GM21367 (cell line): Measurements from ENCODE around the gene ALOX15B.
A peak's percentile ranks its signal among the peaks of the same experiment; 100 is the strongest.

Experiments used
- ATAC-seq: cut with Tn5 transposase; IDR thresholded peaks from one replicate; pipeline ENCODE4 v1.9.1; 2021; ENCODE audit not compliant: unreplicated experiment

The ALOX15B gene, protein sequence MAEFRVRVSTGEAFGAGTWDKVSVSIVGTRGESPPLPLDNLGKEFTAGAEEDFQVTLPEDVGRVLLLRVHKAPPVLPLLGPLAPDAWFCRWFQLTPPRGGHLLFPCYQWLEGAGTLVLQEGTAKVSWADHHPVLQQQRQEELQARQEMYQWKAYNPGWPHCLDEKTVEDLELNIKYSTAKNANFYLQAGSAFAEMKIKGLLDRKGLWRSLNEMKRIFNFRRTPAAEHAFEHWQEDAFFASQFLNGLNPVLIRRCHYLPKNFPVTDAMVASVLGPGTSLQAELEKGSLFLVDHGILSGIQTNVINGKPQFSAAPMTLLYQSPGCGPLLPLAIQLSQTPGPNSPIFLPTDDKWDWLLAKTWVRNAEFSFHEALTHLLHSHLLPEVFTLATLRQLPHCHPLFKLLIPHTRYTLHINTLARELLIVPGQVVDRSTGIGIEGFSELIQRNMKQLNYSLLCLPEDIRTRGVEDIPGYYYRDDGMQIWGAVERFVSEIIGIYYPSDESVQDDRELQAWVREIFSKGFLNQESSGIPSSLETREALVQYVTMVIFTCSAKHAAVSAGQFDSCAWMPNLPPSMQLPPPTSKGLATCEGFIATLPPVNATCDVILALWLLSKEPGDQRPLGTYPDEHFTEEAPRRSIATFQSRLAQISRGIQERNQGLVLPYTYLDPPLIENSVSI

GRCh38 chr17:8038954-8039610, at the start of gene ALOX15B:
Gene ALOX15B, plus strand, starts transcription at chr17:8039059. Its CDS starts 97 bp downstream, at chr17:8039156.
- ATAC-seq: no peak

DNA sequence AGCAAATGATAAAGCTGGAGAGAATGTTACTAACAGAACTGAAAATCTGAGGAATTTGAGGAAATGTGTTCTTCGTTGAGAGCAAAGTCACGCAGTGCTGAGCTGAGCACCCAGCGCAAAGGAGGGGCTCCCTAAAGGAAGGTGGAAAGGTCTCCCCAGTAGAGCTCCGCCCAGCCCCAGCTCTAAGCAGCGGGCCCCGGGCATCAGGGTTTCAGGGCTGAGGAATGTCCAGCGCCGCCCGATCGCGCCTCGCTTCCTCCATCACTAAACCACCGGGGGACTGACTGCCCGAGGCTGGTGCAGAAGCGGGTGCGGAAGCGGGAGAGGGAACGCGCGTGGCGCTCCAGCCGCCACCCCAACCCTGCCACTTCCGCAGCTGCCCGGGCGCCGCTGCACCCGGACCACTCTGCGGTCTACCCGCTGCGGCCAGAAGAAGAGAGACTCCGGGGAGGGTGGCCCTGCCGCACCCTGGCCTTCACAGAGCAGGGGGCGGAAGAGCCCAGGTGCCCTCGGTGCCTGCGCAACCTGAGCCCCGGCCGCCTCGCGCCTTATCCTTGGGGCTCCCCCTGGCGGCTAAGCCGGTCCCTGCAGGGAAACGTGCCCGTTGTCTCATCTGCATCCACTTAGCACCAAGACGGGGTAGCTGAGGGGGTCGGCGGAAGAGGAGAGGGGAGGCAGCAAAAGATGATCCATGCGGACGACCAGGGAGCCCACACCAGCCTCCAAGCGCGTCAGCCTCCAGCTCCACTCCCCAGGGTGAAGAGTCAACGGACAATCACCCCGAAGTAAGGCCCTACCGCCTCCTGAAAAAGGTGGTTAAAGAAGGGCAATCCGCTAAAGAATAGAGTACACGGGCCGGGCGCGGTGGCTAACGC, 48.8 kb upstream of the ALOX15B start:
- peak; percentile 68 for ATAC-seq

DNA sequence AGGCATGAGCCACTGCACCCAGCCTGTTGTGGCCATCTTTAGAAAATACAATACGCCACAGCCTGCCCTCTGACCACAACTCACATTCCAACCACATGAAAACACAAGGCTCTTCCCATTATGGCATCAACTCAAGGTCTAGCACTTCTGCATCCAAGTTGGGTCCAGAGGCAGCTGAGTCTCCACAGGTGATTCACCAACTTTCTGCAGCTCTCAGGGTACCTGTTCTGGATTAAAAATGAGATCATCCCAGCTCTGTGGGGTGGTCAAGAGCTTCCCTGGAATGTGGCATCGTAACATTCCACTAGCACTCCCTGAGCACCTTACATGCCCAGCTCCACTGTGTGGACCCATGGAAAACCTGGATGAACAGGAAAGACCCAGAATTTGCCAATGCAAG, 46.3 kb upstream of the ALOX15B start:
- ATAC-seq: no peak

DNA sequence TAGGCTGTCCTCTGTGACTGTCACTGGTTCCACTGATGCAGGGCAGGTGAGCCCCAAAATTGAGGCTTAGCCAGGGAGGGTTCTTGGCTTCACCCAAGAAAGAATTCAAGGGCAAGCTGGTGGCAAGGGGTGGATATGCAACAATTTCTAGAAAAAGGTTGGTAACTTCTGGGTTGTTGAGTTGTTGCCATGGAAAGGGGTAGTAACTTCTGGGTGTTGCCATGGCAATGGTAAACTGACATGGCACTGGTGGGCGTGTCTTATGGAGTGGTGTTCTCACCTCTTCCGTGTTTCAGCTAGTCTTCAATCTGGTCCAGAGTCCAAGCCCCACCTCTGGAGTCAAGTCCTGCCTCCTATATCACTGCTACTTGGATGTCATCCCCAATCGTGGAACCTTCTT, 45.9 kb upstream of the ALOX15B start:
- no peak for ATAC-seq

- ATAC-seq: no peak
Observed at GRCh38 chr17:7993972-7994589, 44.8 kb upstream of the ALOX15B start.

DNA sequence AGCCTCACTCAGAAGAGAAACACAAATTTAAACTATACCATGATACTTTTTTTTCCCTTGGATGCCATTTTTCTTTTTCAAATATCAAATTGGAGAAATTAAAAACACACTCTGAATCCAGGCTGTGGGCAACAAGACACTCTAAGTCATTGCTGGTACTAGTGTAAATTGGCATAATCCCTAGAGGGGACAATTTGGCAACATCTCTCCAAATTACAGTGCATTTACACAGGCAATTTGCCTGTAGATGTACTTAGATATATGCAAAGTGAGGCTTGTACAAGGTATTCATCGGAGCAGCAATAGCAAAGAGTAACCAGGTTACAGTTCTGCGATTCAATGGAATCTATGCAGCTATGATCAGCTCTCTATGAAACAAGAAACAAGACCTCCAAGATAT, 43.1 kb upstream of the ALOX15B start:
- no peak for ATAC-seq

- no peak for ATAC-seq
Observed at GRCh38 chr17:7997186-7997585, 41.7 kb upstream of the ALOX15B start.

DNA sequence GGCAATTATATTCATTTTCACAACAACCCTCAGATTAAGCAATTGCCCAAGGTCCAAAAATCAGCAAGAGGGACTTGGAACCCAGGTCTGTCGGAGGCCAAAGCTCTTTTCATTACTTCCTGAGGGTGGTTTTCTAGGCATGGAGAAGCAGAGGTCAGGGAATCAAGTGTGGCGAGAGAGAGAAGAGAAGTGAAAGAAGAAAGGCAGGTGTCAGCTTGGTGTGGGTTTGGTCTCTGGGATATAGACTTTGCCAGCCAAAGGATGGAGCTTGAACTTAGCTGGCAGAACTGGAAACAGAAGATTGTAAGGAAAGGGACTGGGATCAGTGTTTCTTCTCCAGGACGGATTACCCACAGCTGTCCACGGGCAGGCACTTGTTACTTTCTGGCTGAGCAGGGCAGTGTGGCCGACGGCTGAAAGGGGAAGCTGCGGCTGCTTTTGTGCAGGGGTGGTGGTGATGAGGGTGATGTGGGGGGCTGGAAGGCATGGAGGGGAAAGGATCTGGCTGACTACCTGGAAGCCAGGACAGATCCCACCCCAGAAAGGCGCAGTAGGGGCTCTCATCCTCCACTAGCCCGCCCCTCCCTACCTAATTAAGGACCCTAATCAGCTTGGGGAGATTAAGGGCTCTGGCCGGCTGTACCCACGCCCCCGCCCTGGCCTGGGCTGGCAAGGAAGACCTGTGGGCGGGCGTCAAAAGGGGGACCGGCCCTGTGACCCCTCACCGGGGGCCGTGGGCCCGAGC, 36.7 kb upstream of the ALOX15B start, which contains the start of gene GUCY2D:
Gene GUCY2D, plus strand, starts transcription at position 640 of the 745 bp plus-strand sequence. CDS start 433 bp downstream, outside the sequence.
- ATAC-seq: no peak

DNA sequence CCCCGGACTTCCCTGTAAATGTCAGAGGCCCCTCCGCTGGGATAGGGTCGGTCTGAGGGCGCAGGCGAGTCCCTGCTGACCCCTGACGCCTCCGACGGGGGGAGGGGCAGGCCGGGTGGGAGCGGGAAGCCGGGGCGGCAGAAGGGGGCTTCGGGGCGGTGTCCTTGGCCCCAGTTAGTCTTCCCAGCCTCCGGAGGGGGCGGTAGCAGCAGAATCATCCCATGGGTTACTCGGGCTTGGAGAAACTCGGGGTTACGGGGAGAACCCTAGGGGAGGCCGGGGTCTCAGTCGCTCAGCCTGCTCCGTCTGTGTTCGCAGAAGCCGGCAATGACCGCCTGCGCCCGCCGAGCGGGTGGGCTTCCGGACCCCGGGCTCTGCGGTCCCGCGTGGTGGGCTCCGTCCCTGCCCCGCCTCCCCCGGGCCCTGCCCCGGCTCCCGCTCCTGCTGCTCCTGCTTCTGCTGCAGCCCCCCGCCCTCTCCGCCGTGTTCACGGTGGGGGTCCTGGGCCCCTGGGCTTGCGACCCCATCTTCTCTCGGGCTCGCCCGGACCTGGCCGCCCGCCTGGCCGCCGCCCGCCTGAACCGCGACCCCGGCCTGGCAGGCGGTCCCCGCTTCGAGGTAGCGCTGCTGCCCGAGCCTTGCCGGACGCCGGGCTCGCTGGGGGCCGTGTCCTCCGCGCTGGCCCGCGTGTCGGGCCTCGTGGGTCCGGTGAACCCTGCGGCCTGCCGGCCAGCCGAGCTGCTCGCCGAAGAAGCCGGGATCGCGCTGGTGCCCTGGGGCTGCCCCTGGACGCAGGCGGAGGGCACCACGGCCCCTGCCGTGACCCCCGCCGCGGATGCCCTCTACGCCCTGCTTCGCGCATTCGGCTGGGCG, 35.9 kb upstream of the ALOX15B start:
- no peak for ATAC-seq

DNA sequence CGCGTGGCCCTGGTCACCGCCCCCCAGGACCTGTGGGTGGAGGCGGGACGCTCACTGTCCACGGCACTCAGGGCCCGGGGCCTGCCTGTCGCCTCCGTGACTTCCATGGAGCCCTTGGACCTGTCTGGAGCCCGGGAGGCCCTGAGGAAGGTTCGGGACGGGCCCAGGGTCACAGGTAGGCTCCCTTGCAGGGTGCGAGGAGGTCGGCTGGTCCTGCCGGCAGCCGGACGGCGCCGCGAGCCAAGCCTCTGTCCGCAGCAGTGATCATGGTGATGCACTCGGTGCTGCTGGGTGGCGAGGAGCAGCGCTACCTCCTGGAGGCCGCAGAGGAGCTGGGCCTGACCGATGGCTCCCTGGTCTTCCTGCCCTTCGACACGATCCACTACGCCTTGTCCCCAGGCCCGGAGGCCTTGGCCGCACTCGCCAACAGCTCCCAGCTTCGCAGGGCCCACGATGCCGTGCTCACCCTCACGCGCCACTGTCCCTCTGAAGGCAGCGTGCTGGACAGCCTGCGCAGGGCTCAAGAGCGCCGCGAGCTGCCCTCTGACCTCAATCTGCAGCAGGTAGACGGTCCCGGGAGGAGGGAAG, 35.2 kb upstream of the ALOX15B start:
- ATAC-seq: no peak

GRCh38 chr17:8004899-8005298, 34.0 kb upstream of the ALOX15B start:
- ATAC-seq: no peak

DNA sequence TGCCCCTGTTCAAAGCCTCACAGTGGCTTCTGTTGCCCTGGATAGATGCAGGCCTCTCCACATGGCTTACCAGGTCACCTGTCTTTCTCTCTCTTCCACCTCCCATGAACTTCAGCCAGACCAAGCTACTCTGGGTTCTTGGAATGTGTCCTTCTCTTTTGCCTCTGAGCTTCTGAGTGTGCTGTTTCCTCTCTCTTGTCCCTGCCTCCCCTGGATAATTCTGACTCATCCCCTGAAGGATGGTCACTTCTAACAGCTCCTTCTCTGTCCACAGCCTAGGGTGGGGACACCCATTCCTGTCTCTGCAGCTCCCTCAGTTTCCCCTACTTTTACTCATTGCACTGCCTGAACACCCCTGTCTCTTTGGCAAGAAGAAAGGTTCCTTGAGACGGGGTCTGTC, 33.5 kb upstream of the ALOX15B start:
- no peak for ATAC-seq

- ATAC-seq: no peak
Observed at GRCh38 chr17:8005967-8006730, 32.7 kb upstream of the ALOX15B start.

DNA sequence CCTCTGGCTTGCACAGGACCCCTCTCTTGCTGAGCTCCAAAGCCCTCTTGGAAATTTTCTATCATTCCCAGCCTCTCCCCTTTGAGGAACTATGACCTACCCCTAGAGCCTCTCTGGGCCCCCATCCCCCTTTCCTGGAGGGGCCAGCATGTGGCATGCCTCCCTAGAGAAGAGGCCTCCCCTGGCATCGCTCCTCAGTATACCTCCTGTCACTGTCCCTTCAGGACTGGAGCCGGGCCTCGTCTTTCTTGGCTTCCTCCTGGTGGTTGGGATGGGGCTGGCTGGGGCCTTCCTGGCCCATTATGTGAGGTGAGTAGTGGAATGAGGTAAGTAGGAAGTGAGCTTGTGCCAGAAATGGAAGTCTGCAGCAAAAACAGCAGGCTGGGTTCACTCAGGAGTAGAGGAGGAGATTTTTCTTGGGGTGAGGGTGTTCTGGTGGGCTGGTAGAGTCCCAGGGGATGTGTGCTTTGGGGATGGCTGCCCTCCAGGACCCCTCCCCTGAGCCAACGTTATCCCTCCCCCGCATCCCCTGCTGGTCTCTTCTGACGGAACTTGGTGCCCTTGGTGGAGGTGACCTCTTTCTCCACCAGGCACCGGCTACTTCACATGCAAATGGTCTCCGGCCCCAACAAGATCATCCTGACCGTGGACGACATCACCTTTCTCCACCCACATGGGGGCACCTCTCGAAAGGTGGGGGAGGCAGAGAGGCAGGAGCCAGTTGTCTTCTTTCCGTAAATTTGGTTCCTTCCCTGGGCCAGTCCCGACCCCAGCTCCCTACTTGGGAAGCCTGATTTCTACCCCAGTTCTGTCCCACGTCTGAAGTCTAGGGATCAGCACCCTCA, 31.8 kb upstream of the ALOX15B start:
- no peak for ATAC-seq

DNA sequence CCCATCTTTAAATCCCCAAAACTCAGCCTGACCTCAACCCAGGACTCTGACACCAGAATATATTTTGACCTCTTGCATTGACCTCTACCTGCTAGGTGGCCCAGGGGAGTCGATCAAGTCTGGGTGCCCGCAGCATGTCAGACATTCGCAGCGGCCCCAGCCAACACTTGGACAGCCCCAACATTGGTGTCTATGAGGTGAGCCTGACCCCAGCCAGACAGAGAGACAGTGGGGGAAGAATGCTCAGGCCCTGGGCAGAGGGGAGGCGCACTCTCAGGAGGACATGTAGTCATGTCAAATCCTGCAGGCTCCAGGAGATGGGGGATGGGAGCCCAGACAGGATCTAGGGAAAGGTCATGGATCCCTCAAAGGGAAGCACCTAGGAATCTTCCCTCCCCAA, 31.0 kb upstream of the ALOX15B start:
- no peak for ATAC-seq

GRCh38 chr17:8012045-8012580, 26.7 kb upstream of the ALOX15B start:
- no peak for ATAC-seq
